HCT116 (cell line): ENCODE results near the gene TMEM98. TPM values are rescaled to one million over a fixed set of nuclear protein-coding genes. Genes with fewer than 3 reads are reported as not detected.
"Not testable (repeated sequence)": the region's sequence is repeated elsewhere in the genome, so short reads cannot be mapped to it uniquely, and the experiment has no call there.

Experiments
- ATAC-seq: fragments of 200-7000 bp; cut with Tn5 transposase; 2 replicates; pipeline ENCODE4 v1.9.1; 2020; ENCODE audit warnings: mild to moderate bottlenecking, moderate library complexity
- BruUV-seq: library from RNA; stranded (reverse); fragments of 400-500 nt; replicated peaks from 2 replicates; lab custom pipeline; 2021; lab: Mats Ljungman, UMichigan
- CTCF ChIA-PET: fragments of 300-600 bp; sonication (Branson Sonifier 250); formaldehyde crosslinking; loops from one replicate; lab custom pipeline; 2021; ENCODE audit warnings: antibody characterized with exemption; lab: Charles Lee
- POLR2A ChIA-PET: fragments of 300-600, 350-600 bp; sonication (Branson Sonifier 250); formaldehyde crosslinking; loops from one replicate; lab custom pipeline; 2021; ENCODE audit warnings: antibody characterized with exemption; lab: Charles Lee
- RAD21 ChIA-PET, 2 experiments: fragments of 300-600 bp; sonication (Branson Sonifier 250); formaldehyde crosslinking; loops; one replicate each; lab custom pipeline; 2023; ENCODE audit warnings: low total read pairs in 2 of 2; ENCODE audit not compliant: uncharacterized antibody in 2 of 2, unreplicated experiment in 2 of 2, low non-redundant PET in 1 of 2; lab: Charles Lee
- DNase-seq: peaks from one replicate; pipeline ENCODE4 v3.0.0-alpha.2; 2010; ENCODE audit warnings: low read depth, low spot score
- H2AFZ ChIP-seq: fragments of 200-600 bp; shearing (Covaris generic), sonication (generic); 2 replicates; pipeline ENCODE4 v1.6.1; 2017; ENCODE audit warnings: low read depth, mixed run types, mixed read lengths, antibody characterized with exemption, low read length; ENCODE audit not compliant: poor library complexity, severe bottlenecking
- H3K27ac ChIP-seq: 2 replicates; pipeline ENCODE4 v1.5.1; 2012; ENCODE audit warnings: low read depth, low read length
- H3K27me3 ChIP-seq: fragments of 200-600 bp; sonication (generic); 2 replicates; pipeline ENCODE4 v1.6.1; 2016; ENCODE audit warnings: mixed run types, low read length, mixed read lengths; ENCODE audit not compliant: insufficient read depth
- H3K36me3 ChIP-seq, 2 experiments: fragments of 200-500 bp in 1 of 2; fragments of 200-600 bp in 1 of 2; sonication (Bioruptor generic) in 1 of 2; sonication (generic) in 1 of 2; 2 replicates each; pipeline versions ENCODE4 v1.5.1 to v1.6.1; 2014 to 2016; ENCODE audit warnings: low read length in 2 of 2, inconsistent platforms in 1 of 2, mixed read lengths in 1 of 2, mixed run types in 1 of 2; ENCODE audit not compliant: insufficient read depth in 2 of 2, control insufficient read depth in 1 of 2
- H3K4me1 ChIP-seq, 2 experiments: fragments of 200-600 bp in 1 of 2; sonication (generic) in 1 of 2; 2 replicates each; pipeline versions ENCODE4 v1.5.1 to v1.6.1; 2012 to 2017; ENCODE audit warnings: low read length in 2 of 2, inconsistent platforms in 1 of 2, mild to moderate bottlenecking in 1 of 2, mixed read lengths in 1 of 2, mixed run types in 1 of 2, moderate library complexity in 1 of 2; ENCODE audit not compliant: insufficient read depth in 2 of 2, control insufficient read depth in 1 of 2
- H3K4me2 ChIP-seq: fragments of 200-600 bp; sonication (generic); 2 replicates; pipeline ENCODE4 v1.6.1; 2017; ENCODE audit warnings: mixed run types, low read length, mixed read lengths
- H3K4me3 ChIP-seq, 2 experiments: fragments of 200-600 bp in 1 of 2; sonication (generic) in 1 of 2; replicated peaks in 1 of 2; 2 replicates each; pipeline ENCODE4 v1.5.1; 2011 to 2016; ENCODE audit warnings: low read length in 2 of 2, control low read depth in 1 of 2, low read depth in 1 of 2, mild to moderate bottlenecking in 1 of 2, mixed read lengths in 1 of 2, mixed run types in 1 of 2
- H3K79me2 ChIP-seq: fragments of 200-600 bp; sonication (generic); 2 replicates; pipeline ENCODE4 v1.6.1; 2017; ENCODE audit warnings: mild to moderate bottlenecking, mixed run types, low read length, moderate library complexity, mixed read lengths; ENCODE audit not compliant: insufficient read depth
- H3K9ac ChIP-seq: fragments of 200-600 bp; sonication (generic); 2 replicates; pipeline ENCODE4 v1.6.1; 2016; ENCODE audit warnings: low read length, mixed read lengths
- H3K9me2 ChIP-seq: fragments of 200-600 bp; sonication (generic), shearing (Covaris generic); 2 replicates; pipeline ENCODE4 v1.6.1; 2017; ENCODE audit warnings: mixed run types, mild to moderate bottlenecking, moderate library complexity; ENCODE audit not compliant: insufficient read depth
- H3K9me3 ChIP-seq, 2 experiments: fragments of 200-500 bp in 1 of 2; fragments of 200-600 bp in 1 of 2; sonication (Bioruptor generic) in 1 of 2; sonication (generic) in 1 of 2; 2 replicates each; pipeline ENCODE4 v1.6.1; 2014 to 2017; ENCODE audit warnings: low read length in 2 of 2, mixed read lengths in 2 of 2, inconsistent platforms in 1 of 2, low read depth in 1 of 2, mild to moderate bottlenecking in 1 of 2, mixed run types in 1 of 2, moderate library complexity in 1 of 2; ENCODE audit not compliant: control insufficient read depth in 1 of 2, insufficient read depth in 1 of 2
- H4K20me1 ChIP-seq: fragments of 200-600 bp; sonication (generic), shearing (Covaris generic); 2 replicates; pipeline ENCODE4 v1.6.1; 2017; ENCODE audit warnings: mixed run types, mild to moderate bottlenecking, moderate library complexity; ENCODE audit not compliant: insufficient read depth
- ATF3 ChIP-seq: IDR thresholded peaks from 2 replicates; pipeline ENCODE4 v1.6.1; 2012
- FOSL1 ChIP-seq: IDR thresholded peaks from 2 replicates; pipeline ENCODE4 v1.6.1; 2012; ENCODE audit warnings: low read depth
- POLR2AphosphoS5 ChIP-seq: IDR thresholded peaks from 2 replicates; pipeline ENCODE4 v1.6.1; 2011; ENCODE audit warnings: mild to moderate bottlenecking, low read depth, low read length, moderate library complexity
- SIN3A ChIP-seq: IDR thresholded peaks from 2 replicates; pipeline ENCODE4 v1.6.1; 2012; ENCODE audit warnings: low read depth
- ZBTB33 ChIP-seq: IDR thresholded peaks from 2 replicates; pipeline ENCODE4 v1.6.1; 2011; ENCODE audit warnings: mild to moderate bottlenecking, low read length, moderate library complexity; ENCODE audit not compliant: insufficient replicate concordance; ENCODE audit errors: extremely low read depth
- intact Hi-C: fragments of 100-400 bp; cut with micrococcal nuclease; formaldehyde crosslinking; loops from 2 replicates; pipeline ENCODE4 v1.10.0; 2022
- total RNA-seq: library from RNA; stranded (reverse); gene quantifications from one replicate; pipeline ENCODE4 v1.2.1, GENCODE V29; 2021; ENCODE audit not compliant: unreplicated experiment

Gene TMEM98
- total RNA-seq, 1 experiment from 2014 or later: 29.3 TPM

GRCh38 chr17:32917081-32917480 is 10.9 kb upstream of the TMEM98 start:
- no peak overlapping the region for H3K9ac ChIP-seq
- no peak for DNase-seq
- no peak overlapping the region for H3K4me2 ChIP-seq
- H3K4me1 ChIP-seq: no peaks in the 10 kb centered on the region
- no peak overlapping the region for H3K27ac ChIP-seq
- H3K9me2 ChIP-seq: no peaks in the 10 kb centered on the region
- TF ChIP-seq FOSL1 (no peak), ZBTB33 (no peak), SIN3A (no peak), POLR2AphosphoS5 (no peak)
- H3K27me3 ChIP-seq: no peaks in the 10 kb centered on the region
- intact Hi-C loops: no loop called here
- no peak for ATAC-seq
- no peak overlapping the region for H2AFZ ChIP-seq
- H3K4me3 ChIP-seq: no peak overlapping the region
- H3K9me3 ChIP-seq: no peaks in the 10 kb centered on the region
- no peaks in the 10 kb centered on the region for H4K20me1 ChIP-seq
- H3K36me3 ChIP-seq: no peaks in the 10 kb centered on the region
- ChIA-PET POLR2A (no interaction called here), CTCF (interaction anchor here (1.5 kb wide), 1 partner anchor 134 kb away, joined by 3 read pairs; no protein-coding TSS in a partner anchor), RAD21 (no interaction called here)
- H3K79me2 ChIP-seq: no peaks in the 10 kb centered on the region
- BruUV-seq: no TSS peak

- RAD21 ChIA-PET: no interaction called here
- POLR2A ChIA-PET: no interaction called here
- DNase-seq (no peak), ATAC-seq (no peak)
- CTCF ChIA-PET: no interaction called here
- H2AFZ ChIP-seq: no peak overlapping the region
- no TSS peak for BruUV-seq
- no peak for TF ChIP-seq ATF3
- H3K79me2 ChIP-seq: no peaks in the 10 kb centered on the region
- H3K9ac ChIP-seq: no peak overlapping the region
- no peaks in the 10 kb centered on the region for H4K20me1 ChIP-seq
- H3K9me3 ChIP-seq: no peaks in the 10 kb centered on the region
- no peaks in the 10 kb centered on the region for H3K36me3 ChIP-seq
- H3K4me1 ChIP-seq: no peaks in the 10 kb centered on the region
- no peak overlapping the region for H3K4me3 ChIP-seq
- no peaks in the 10 kb centered on the region for H3K27me3 ChIP-seq
- no peak overlapping the region for H3K27ac ChIP-seq
- intact Hi-C loops: no loop called here
- H3K4me2 ChIP-seq: no peak overlapping the region
- no peaks in the 10 kb centered on the region for H3K9me2 ChIP-seq
These were observed 10.1 kb upstream of the TMEM98 start for GRCh38 chr17:32917842-32918241.

- BruUV-seq, H3K4me3 ChIP-seq, H3K27ac ChIP-seq, H3K9me2 ChIP-seq, H3K36me3 ChIP-seq, H3K27me3 ChIP-seq, ATAC-seq, H3K9me3 ChIP-seq, H3K9ac ChIP-seq, H3K4me2 ChIP-seq, intact Hi-C loops, H3K4me1 ChIP-seq, POLR2A ChIA-PET, H2AFZ ChIP-seq, DNase-seq, H3K79me2 ChIP-seq, H4K20me1 ChIP-seq: not testable (repeated sequence)
- RAD21 ChIA-PET: interaction anchor here in 1 of 2 experiments (0.8 kb wide), 1 partner anchor 9 kb away, joined by 3 read pairs; no protein-coding TSS in a partner anchor
- CTCF ChIA-PET: interaction anchor here (1.3 kb wide), 1 partner anchor 10 kb away, joined by 7 read pairs; no protein-coding TSS in a partner anchor
These were observed 8.1 kb upstream of the TMEM98 start for GRCh38 chr17:32919876-32920275.
